BJ (cell line): Measurements from ENCODE around the gene FHAD1. TPM values are rescaled to one million over a fixed set of nuclear protein-coding genes. Genes with fewer than 3 reads are reported as not detected.

ENCODE experiments used
- CTCF ChIA-PET: fragments of 350-600 bp; formaldehyde crosslinking; extraction: SDS; loops from one replicate; lab custom pipeline; 2021; ENCODE audit warnings: antibody characterized with exemption, inconsistent platforms; lab: Yijun Ruan, JAX
- POLR2A ChIA-PET: fragments of 300-600 bp; sonication (Branson Sonifier 250); formaldehyde crosslinking; extraction: SDS; loops from one replicate; lab custom pipeline; 2021; ENCODE audit warnings: antibody characterized with exemption; lab: Charles Lee
- DNase-seq: peaks from one replicate; pipeline ENCODE4 v3.0.0-alpha.2; 2011; ENCODE audit warnings: low read depth
- H3K27me3 ChIP-seq: 2 replicates; pipeline ENCODE4 v1.6.0; 2011; ENCODE audit warnings: low read length; ENCODE audit not compliant: control insufficient read depth, insufficient read depth
- H3K36me3 ChIP-seq: 2 replicates; pipeline ENCODE4 v1.5.1; 2011; ENCODE audit warnings: low read length; ENCODE audit not compliant: control insufficient read depth, insufficient read depth
- H3K4me3 ChIP-seq: 2 replicates; pipeline ENCODE4 v1.5.1; 2011; ENCODE audit warnings: low read depth, mild to moderate bottlenecking, control low read depth, low read length
- CTCF ChIP-seq: IDR thresholded peaks from 2 replicates; pipeline ENCODE4 v1.5.1; 2011; ENCODE audit warnings: low read depth, mild to moderate bottlenecking, control low read depth, inconsistent platforms, low read length, moderate library complexity; ENCODE audit not compliant: insufficient read depth
- polyA plus RNA-seq: library from polyadenylated mRNA; depleted of rRNA; stranded (reverse); fragments of >200 nt; gene quantifications from 2 replicates; pipeline ENCODE4 v1.2.3, GENCODE V29; 2011

Gene FHAD1
- polyA plus RNA-seq, 1 experiment: not detected

GRCh38 chr1:15236746-15237145 is 10.3 kb upstream of the FHAD1 start:
- no peaks in the 10 kb centered on the region for H3K27me3 ChIP-seq
- DNase-seq: no peak
- H3K4me3 ChIP-seq: no peak overlapping the region
- no peak for TF ChIP-seq CTCF
- no peaks in the 10 kb centered on the region for H3K36me3 ChIP-seq
- POLR2A ChIA-PET: no interaction called here
- CTCF ChIA-PET: no interaction called here

- ChIA-PET POLR2A (no interaction called here), CTCF (no interaction called here)
- H3K27me3 ChIP-seq: peaks cover 4% of the 10 kb centered on the region; the same call in 1 of the 2 replicates
- no peak for DNase-seq
- TF ChIP-seq CTCF: no peak
- H3K4me3 ChIP-seq: no peak overlapping the region
- no peaks in the 10 kb centered on the region for H3K36me3 ChIP-seq
Observed at GRCh38 chr1:15238789-15239188, 8.2 kb upstream of the FHAD1 start.

GRCh38 chr1:15242766-15243165 is 4.3 kb upstream of the FHAD1 start:
- TF ChIP-seq CTCF: no peak
- ChIA-PET POLR2A (no interaction called here), CTCF (no interaction called here)
- peaks cover 8% of the 10 kb centered on the region for H3K27me3 ChIP-seq
- DNase-seq: no peak
- H3K4me3 ChIP-seq: no peak overlapping the region
- H3K36me3 ChIP-seq: no peaks in the 10 kb centered on the region

GRCh38 chr1:15243275-15244043 is 3.6 kb upstream of the FHAD1 start:
- no peak for TF ChIP-seq CTCF
- no peak for DNase-seq
- CTCF ChIA-PET: no interaction called here
- peaks cover 13% of the 10 kb centered on the region for H3K27me3 ChIP-seq
- H3K36me3 ChIP-seq: no peaks in the 10 kb centered on the region
- no peak overlapping the region for H3K4me3 ChIP-seq
- POLR2A ChIA-PET: no interaction called here

- DNase-seq: no peak
- CTCF ChIA-PET: interaction anchor here (1.1 kb wide), 1 partner anchor 18 kb away, joined by 3 read pairs; no protein-coding TSS in a partner anchor
- Histone ChIP-seq H3K36me3 (no peaks in the 10 kb centered on the region), H3K27me3 (peaks cover 18% of the 10 kb centered on the region), H3K4me3 (no peak overlapping the region)
- TF ChIP-seq CTCF: no peak
- POLR2A ChIA-PET: no interaction called here
Observed at GRCh38 chr1:15244813-15245212, 2.2 kb upstream of the FHAD1 start.
